Bronchial epithelial cell (primary cell): ENCODE measurements around the gene FXYD3. TPM values are rescaled to one million over a fixed set of nuclear protein-coding genes. Genes with fewer than 3 reads are reported as not detected.

ENCODE experiments used
- DNase-seq: peaks from one replicate; pipeline ENCODE4 v3.0.0-alpha.2; 2010; ENCODE audit warnings: low read depth
- FAIRE-seq: peaks from 2 replicates; lab custom pipeline; 2011; peaks lifted over from hg19 to GRCh38; lab: Jason Lieb, UNC
- H3K27me3 ChIP-seq: 2 replicates; pipeline ENCODE4 v1.5.1; 2011; ENCODE audit warnings: low read length; ENCODE audit not compliant: control insufficient read depth, insufficient read depth
- H3K36me3 ChIP-seq: 2 replicates; pipeline ENCODE4 v1.5.1; 2011; ENCODE audit warnings: low read length; ENCODE audit not compliant: control insufficient read depth, insufficient read depth
- H3K4me3 ChIP-seq: 2 replicates; pipeline ENCODE4 v1.5.1; 2011; ENCODE audit warnings: mild to moderate bottlenecking, low read depth, low read length, control low read depth
- total RNA-seq: library from RNA; depleted of rRNA; stranded (reverse); fragments of >200 nt; gene quantifications from 2 replicates; pipeline ENCODE4 v1.2.1, GENCODE V29; 2014
- TF ChIP-seq, protein P1 (sequence below): IDR thresholded peaks from 2 replicates; pipeline ENCODE4 v1.5.1; 2011; ENCODE audit warnings: mild to moderate bottlenecking, moderate library complexity, low read length, control low read depth, inconsistent platforms; ENCODE audit not compliant: insufficient read depth, severe bottlenecking

The FXYD3 gene
- total RNA-seq, 1 donor from 2014 or later: 309 TPM

DNA sequence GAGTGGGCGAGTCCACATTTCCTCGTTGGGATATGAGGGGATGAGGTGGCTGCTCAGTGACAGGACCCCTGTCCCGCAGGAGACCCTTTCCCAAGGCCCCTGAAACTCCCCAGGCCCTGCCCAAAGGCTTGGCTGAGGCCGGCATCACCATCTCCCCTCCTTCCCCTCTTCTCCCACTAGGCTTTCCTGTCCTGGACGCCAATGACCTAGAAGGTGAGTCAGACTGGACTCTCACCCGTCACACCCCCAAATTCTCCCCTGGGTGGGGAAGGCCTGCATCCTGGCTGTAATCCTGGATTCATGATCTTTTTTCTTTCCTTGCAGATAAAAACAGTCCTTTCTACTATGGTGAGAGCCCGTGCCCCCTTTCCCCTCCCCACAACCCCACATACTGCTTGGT, 5.3 kb downstream of the FXYD3 start:
- no peak overlapping the region for H3K4me3 ChIP-seq
- FAIRE-seq: no peak
- no peaks in the 10 kb centered on the region for H3K27me3 ChIP-seq

DNA sequence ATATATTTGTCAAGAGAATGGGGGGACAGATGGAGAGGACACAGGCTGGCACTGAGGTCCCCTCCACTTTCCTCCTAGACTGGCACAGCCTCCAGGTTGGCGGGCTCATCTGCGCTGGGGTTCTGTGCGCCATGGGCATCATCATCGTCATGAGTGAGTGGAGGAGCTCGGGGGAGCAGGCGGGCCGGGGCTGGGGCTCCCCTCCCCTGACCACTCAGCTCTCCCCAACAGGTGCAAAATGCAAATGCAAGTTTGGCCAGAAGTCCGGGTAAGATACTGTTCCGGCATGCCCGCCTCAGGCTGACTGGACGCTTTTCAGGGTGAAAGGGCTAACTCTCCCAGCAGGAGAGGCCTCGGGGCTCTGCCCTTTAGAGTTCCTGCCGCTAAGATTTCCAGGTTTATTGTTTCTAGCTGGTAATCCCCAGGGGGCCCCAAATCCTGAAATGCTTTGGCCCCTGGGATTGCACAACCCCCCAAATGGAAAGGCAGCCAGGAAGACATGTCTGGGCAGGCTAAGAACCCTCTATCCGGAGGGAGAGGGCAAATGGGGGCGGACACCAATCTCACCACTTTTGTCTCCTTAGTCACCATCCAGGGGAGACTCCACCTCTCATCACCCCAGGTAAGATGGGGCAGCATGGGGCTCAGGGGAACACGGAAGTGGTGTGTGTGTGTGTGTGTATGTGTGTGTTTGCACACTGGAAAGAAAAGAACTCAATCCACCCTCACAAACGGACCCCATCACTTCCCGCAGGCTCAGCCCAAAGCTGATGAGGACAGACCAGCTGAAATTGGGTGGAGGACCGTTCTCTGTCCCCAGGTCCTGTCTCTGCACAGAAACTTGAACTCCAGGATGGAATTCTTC, 7.3 kb downstream of the FXYD3 start:
- no peak overlapping the region for H3K4me3 ChIP-seq
- TF ChIP-seq, protein P1, sequence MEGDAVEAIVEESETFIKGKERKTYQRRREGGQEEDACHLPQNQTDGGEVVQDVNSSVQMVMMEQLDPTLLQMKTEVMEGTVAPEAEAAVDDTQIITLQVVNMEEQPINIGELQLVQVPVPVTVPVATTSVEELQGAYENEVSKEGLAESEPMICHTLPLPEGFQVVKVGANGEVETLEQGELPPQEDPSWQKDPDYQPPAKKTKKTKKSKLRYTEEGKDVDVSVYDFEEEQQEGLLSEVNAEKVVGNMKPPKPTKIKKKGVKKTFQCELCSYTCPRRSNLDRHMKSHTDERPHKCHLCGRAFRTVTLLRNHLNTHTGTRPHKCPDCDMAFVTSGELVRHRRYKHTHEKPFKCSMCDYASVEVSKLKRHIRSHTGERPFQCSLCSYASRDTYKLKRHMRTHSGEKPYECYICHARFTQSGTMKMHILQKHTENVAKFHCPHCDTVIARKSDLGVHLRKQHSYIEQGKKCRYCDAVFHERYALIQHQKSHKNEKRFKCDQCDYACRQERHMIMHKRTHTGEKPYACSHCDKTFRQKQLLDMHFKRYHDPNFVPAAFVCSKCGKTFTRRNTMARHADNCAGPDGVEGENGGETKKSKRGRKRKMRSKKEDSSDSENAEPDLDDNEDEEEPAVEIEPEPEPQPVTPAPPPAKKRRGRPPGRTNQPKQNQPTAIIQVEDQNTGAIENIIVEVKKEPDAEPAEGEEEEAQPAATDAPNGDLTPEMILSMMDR: no peak
- peak; percentile 92 for DNase-seq
- peak; percentile 79 for FAIRE-seq
- no peaks in the 10 kb centered on the region for H3K27me3 ChIP-seq
- H3K36me3 ChIP-seq: peaks cover 18% of the 10 kb centered on the region

More for the DNA sequence above, 5.3 kb downstream of the FXYD3 start:
- peaks cover 20% of the 10 kb centered on the region for H3K36me3 ChIP-seq
- peak; percentile 41 for DNase-seq
- TF ChIP-seq, protein P1: no peak

DNA sequence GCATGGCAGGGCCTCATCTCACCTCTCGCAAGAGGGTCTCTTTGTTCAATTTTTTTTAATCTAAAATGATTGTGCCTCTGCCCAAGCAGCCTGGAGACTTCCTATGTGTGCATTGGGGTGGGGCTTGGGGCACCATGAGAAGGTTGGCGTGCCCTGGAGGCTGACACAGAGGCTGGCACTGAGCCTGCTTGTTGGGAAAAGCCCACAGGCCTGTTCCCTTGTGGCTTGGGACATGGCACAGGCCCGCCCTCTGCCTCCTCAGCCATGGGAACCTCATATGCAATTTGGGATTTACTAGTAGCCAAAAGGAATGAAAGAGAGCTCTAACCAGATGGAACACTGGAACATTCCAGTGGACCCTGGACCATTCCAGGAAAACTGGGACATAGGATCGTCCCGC, 8.0 kb downstream of the FXYD3 start:
- DNase-seq (peak; percentile 72), FAIRE-seq (no peak)
- TF ChIP-seq, protein P1: no peak
- no peak overlapping the region for H3K4me3 ChIP-seq
- H3K36me3 ChIP-seq: peaks cover 17% of the 10 kb centered on the region
- H3K27me3 ChIP-seq: no peaks in the 10 kb centered on the region

DNA sequence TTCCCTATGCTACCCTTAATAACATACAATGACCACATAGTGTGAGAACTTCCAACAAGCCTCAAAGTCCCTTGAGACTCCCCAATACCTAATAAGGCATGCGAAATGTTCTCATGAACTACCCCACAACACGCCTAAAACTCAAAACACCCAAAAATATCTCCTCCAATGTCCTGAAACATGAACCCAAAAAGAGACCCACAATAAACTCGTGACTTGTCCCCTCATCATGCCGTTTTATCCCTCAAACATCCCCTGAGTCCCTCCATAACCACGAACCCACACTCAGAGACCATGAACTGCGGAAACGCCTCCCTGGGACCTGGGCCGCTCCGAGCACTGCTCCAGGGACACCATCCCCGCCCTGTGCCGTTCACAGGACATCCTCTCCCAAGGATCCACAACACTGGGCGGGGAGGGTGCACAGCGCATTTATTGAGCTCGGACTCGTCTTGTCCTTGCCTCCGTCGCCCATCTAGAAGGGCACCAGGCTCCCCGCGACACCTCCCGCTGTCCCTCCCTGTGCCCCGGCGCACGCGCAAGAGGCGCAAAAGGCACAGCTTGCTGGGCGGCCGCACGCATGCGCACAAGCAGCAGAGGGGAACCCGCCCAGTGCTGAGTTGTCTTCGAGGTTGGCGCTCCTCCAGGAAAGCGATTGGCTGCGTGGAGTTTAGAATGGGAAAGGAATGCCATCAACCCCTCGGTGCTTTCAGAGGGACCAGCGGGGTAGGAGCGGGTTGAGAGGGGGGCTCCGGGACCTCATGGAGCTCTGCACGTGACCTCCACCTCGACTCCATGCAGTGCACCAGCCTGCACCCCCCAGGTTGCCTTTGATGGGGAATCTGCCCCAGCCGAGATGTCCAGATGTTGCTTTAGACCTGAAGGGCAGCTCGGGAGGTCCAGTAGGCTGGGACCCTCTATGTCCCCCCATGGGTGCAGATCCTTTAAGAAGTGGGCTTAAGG, 8.8 kb downstream of the FXYD3 start:
- DNase-seq (peak; percentile 82), FAIRE-seq (peak; percentile 40)
- TF ChIP-seq, protein P1: no peak
- Histone ChIP-seq H3K36me3 (peaks cover 13% of the 10 kb centered on the region), H3K4me3 (no peak overlapping the region), H3K27me3 (no peaks in the 10 kb centered on the region)

DNA sequence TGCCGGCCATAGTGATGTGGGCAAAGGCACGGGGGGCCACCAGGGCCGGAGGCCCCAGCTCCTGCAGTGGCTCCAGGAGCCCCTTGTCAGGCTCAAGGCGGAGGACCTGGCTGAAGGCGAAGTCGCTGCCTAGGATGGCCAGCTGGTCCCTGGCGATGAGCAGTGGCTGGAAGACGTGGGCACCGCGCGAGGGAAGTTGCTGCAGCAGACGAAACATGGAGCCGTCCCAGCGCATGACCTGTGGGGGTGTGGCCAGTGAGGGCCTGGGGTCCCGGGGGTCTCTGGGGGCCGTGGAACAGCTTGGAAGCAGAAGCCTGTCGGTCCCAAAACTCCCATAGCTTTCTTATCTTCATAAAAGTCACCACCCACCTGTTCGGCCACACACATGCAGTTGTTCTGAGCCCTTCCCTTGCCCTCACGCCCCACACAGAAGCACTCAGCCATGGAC, 9.7 kb downstream of the FXYD3 start:
- FAIRE-seq (no peak), DNase-seq (no peak)
- no peak overlapping the region for H3K4me3 ChIP-seq
- peaks cover 11% of the 10 kb centered on the region for H3K36me3 ChIP-seq
- TF ChIP-seq, protein P1: no peak
- H3K27me3 ChIP-seq: no peaks in the 10 kb centered on the region
